Type B pancreatic cell (in vitro differentiated cells): ENCODE data around the gene TST. TPM values are rescaled to one million over a fixed set of nuclear protein-coding genes. Genes with fewer than 3 reads are reported as not detected.
A peak's percentile ranks its signal among the peaks of the same experiment; 100 is the strongest.

Experiments used
- DNase-seq: peaks from one replicate; pipeline ENCODE4 v3.0.0; 2021; ENCODE audit warnings: mixed read lengths; ENCODE audit not compliant: unreplicated experiment; ENCODE audit errors: extremely low spot score
- H3K27ac Mint-ChIP-seq: 2 replicates; pipeline ENCODE4 v1.8.0; 2021; ENCODE audit warnings: mild to moderate bottlenecking, mixed read lengths
- H3K27me3 Mint-ChIP-seq: 2 replicates; pipeline ENCODE4 v1.8.0; 2021; ENCODE audit warnings: mixed read lengths
- H3K36me3 Mint-ChIP-seq: 2 replicates; pipeline ENCODE4 v1.8.0; 2021; ENCODE audit warnings: mixed read lengths
- H3K4me1 Mint-ChIP-seq: one replicate; pipeline ENCODE4 v1.8.0; 2021; ENCODE audit warnings: mixed read lengths; ENCODE audit not compliant: unreplicated experiment
- H3K4me3 Mint-ChIP-seq: 2 replicates; pipeline ENCODE4 v1.8.0; 2021; ENCODE audit warnings: mild to moderate bottlenecking, mixed read lengths
- H3K9me3 Mint-ChIP-seq: 2 replicates; pipeline ENCODE4 v1.8.0; 2021; ENCODE audit warnings: mixed read lengths
- CTCF ChIP-seq: fragments of 200-600 bp; sonication (generic); conservative IDR thresholded peaks from 2 replicates; pipeline ENCODE4 v1.5.0; 2021; ENCODE audit warnings: antibody characterized with exemption, mild to moderate bottlenecking
- total RNA-seq: library from RNA; stranded (reverse); gene quantifications from 2 replicates; pipeline ENCODE4 v1.2.1, GENCODE V29; 2021; ENCODE audit warnings: low replicate concordance

TST gene
- total RNA-seq, 1 donor from 2014 or later, result 34.0 TPM

GRCh38 chr22:37032134-37032534, 12.9 kb upstream of the TST start:
- H3K27ac Mint-ChIP-seq, result peak overlapping the region; percentile 84
- peaks cover 35% of the 10 kb centered on the region for H3K4me1 Mint-ChIP-seq
- TF ChIP-seq CTCF, result no peak
- no peaks in the 10 kb centered on the region for H3K36me3 Mint-ChIP-seq
- H3K9me3 Mint-ChIP-seq, result no peaks in the 10 kb centered on the region
- H3K27me3 Mint-ChIP-seq, result no peaks in the 10 kb centered on the region
- no peak for DNase-seq
- peak overlapping the region; percentile 67 for H3K4me3 Mint-ChIP-seq

- Mint-ChIP-seq H3K27ac (peak overlapping the region; percentile 13), H3K4me3 (no peak overlapping the region), H3K4me1 (peaks cover 35% of the 10 kb centered on the region), H3K27me3 (no peaks in the 10 kb centered on the region), H3K36me3 (no peaks in the 10 kb centered on the region), H3K9me3 (no peaks in the 10 kb centered on the region)
- TF ChIP-seq CTCF, result peak; percentile 24
- no peak for DNase-seq
Measured at GRCh38 chr22:37030560-37031281, 11.5 kb upstream of the TST start.

- Mint-ChIP-seq H3K4me3 (no peak overlapping the region), H3K27me3 (no peaks in the 10 kb centered on the region), H3K4me1 (peaks cover 27% of the 10 kb centered on the region), H3K36me3 (peaks cover 5% of the 10 kb centered on the region), H3K27ac (no peak overlapping the region), H3K9me3 (no peaks in the 10 kb centered on the region)
- no peak for DNase-seq
- no peak for TF ChIP-seq CTCF
Measured at GRCh38 chr22:37028692-37029674, 9.7 kb upstream of the TST start.

GRCh38 chr22:37027556-37027955, 8.3 kb upstream of the TST start:
- H3K27ac Mint-ChIP-seq, result no peak overlapping the region
- peaks cover 9% of the 10 kb centered on the region for H3K36me3 Mint-ChIP-seq
- H3K4me1 Mint-ChIP-seq, result peaks cover 13% of the 10 kb centered on the region
- DNase-seq, result no peak
- no peaks in the 10 kb centered on the region for H3K27me3 Mint-ChIP-seq
- no peak overlapping the region for H3K4me3 Mint-ChIP-seq
- TF ChIP-seq CTCF, result no peak
- H3K9me3 Mint-ChIP-seq, result no peaks in the 10 kb centered on the region

- no peak for TF ChIP-seq CTCF
- no peak for DNase-seq
- Mint-ChIP-seq H3K4me3 (no peak overlapping the region), H3K27me3 (no peaks in the 10 kb centered on the region), H3K27ac (peak overlapping the region; percentile 62), H3K36me3 (peaks cover 9% of the 10 kb centered on the region), H3K4me1 (peaks cover 10% of the 10 kb centered on the region), H3K9me3 (no peaks in the 10 kb centered on the region)
Measured at GRCh38 chr22:37026325-37026724, 7.1 kb upstream of the TST start.
